Measurements from ENCODE around the gene SCFD1.

- TF ChIP-seq, protein P1, sequence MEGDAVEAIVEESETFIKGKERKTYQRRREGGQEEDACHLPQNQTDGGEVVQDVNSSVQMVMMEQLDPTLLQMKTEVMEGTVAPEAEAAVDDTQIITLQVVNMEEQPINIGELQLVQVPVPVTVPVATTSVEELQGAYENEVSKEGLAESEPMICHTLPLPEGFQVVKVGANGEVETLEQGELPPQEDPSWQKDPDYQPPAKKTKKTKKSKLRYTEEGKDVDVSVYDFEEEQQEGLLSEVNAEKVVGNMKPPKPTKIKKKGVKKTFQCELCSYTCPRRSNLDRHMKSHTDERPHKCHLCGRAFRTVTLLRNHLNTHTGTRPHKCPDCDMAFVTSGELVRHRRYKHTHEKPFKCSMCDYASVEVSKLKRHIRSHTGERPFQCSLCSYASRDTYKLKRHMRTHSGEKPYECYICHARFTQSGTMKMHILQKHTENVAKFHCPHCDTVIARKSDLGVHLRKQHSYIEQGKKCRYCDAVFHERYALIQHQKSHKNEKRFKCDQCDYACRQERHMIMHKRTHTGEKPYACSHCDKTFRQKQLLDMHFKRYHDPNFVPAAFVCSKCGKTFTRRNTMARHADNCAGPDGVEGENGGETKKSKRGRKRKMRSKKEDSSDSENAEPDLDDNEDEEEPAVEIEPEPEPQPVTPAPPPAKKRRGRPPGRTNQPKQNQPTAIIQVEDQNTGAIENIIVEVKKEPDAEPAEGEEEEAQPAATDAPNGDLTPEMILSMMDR (IDR thresholded peaks at IDR 0.05; ENCODE audit: low read depth, low read length, missing input control): no peak
- TF ChIP-seq TAF1 (conservative IDR thresholded peaks at IDR 0.05) (no peak), FOXA1 (IDR thresholded peaks at IDR 0.05) (no peak), GABPA (IDR thresholded peaks at IDR 0.05 in 1 of 2, conservative IDR thresholded peaks at IDR 0.05 in 1 of 2) (no peak), RXRA (IDR thresholded peaks at IDR 0.05) (no peak), HNF4A (conservative IDR thresholded peaks at IDR 0.05) (no peak), YY1 (IDR thresholded peaks at IDR 0.05) (no peak), HNF4G (IDR thresholded peaks at IDR 0.05) (no peak)
These were observed 24.6 kb upstream of the SCFD1 start for GRCh38 chr14:30597504-30597903.
